ENCODE data around the gene MLF2.

Gene MLF2, protein sequence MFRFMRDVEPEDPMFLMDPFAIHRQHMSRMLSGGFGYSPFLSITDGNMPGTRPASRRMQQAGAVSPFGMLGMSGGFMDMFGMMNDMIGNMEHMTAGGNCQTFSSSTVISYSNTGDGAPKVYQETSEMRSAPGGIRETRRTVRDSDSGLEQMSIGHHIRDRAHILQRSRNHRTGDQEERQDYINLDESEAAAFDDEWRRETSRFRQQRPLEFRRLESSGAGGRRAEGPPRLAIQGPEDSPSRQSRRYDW

DNA sequence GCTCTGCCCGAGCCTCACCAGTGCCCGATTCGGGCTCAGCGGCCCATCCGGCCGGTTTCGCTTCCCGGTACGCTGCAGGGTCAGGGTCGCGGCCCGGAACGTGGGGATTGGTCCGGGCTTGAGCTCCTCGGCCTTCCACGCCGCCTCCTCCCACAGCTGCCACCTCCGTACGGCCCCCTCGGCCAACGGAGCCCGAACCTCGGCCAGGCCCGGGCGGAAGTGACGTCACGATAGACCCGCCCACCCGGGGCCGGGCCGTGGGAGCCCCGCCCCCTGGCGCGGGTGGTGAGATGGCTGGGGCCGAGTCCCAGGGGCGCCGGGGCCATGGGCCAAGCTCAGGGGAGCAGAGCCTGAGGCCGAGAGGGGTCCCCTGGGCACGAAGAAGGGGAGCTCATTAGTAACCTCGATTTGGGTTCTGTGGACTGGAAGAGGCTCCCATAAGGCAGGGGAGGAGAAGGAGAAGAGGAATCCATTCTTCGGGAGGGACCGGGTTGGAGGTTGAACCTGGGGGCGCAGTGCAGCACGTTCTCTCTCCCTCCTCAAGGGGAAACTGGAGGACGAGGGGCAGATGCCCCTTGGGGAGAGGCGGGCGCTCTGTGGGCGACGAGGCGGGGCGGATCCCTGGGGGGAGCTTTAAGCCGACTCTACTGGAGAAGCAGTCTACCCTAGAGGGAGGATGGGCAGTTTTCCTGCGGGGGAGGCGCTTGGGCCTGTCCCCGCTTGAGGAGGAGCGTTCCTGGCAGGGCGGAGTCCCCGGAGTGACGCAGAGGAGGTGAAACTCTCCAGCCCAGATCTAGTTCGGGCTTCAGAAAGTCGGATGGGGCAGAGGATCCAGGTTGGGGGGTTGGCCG, at the start of gene MLF2:
TSS of gene MLF2 (minus strand) at position 221 of the 851 bp plus-strand sequence. CDS start 807 bp downstream, outside the sequence.
- DNase-seq, result peak; percentile 96

DNA sequence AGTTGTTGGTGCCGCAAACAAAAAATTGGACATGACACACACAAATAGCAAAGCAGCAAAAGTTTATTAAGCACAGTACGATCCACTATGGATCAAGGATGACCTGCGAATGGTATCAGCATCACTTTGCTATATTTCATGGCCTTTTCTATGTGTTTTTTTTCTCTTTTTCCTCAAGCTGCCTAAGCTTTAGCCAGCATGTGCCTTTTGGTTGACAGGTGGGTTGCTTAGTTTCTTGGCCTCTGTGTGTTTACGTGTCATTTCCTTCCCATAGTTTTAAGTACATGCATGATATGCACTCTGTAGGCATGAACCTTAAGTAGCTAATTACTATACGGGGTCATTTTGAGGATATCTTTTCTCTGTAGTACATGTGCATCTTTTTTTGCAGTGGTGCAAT, 46.2 kb upstream of the MLF2 start:
- DNase-seq, result no peak

DNA sequence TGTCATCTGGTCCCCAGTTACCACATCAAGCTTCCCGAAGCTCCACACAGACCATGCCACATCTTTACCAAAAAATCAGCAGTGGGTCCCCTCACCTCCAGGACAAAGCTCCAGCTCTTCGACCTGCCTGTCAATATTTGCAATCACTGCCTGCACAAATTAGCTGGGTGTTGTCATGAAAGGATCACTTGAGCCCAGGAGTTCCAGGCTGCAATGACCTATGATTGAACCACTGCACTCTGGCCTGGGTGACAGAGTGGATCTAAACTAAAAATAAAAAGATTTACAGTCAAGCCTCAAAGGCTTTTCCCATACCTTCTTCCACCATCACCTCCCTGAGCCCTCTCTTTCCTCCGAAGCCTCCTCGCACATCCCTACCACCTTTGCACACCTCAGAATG, 43.6 kb upstream of the MLF2 start:
- DNase-seq, result no peak

DNA sequence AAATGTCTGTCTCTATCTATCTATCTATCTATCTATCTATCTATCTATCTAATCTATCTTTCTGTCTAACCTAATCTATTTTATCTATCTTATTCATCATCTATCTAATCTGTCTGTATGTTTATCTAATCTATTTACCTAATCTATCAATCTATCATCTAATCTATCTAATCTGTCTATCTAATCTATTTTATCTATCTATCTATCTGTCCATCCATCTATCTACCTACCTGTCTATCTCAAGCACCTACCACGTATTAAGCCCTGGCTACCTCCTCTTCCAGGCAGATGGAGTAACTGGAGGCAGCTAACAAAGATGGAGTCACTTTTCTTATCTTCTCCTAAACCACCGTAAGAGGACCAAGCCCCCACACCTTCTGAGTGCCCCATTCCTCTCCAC, 42.1 kb upstream of the MLF2 start:
- no peak for DNase-seq

DNA sequence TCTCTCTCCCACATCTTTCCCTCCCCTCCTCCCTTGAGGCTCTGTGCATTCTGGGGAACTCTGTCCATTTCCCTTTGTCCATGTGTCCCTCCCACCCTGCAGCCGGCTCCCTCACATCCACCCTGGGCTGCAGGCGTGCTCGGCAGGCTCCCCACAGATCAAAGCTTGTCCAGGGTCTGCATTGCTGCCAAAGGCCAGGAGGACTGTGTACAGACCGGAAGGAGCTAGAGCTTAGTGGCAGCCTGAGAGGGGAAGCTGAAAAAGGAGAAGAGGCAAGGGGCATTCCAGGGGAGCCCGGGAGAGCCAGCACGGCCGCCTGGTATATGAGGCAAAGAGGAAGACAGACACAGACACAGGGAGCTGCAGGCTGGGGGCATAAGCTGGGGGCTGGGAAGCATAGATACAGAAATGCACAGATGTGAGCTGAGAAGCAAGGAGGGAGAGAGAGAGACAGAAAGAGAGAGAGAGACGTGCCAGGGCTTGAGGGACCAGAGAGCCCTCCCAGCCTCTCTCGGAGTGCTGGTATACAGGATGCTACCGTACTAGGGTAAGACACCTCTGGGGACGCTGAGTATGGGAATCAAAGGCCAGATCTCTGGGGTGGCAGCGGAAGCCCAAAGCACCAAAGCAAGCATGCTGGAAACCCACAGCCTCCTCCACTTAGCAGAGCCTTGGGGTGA, 39.7 kb upstream of the MLF2 start:
- peak; percentile 34 for DNase-seq

DNA sequence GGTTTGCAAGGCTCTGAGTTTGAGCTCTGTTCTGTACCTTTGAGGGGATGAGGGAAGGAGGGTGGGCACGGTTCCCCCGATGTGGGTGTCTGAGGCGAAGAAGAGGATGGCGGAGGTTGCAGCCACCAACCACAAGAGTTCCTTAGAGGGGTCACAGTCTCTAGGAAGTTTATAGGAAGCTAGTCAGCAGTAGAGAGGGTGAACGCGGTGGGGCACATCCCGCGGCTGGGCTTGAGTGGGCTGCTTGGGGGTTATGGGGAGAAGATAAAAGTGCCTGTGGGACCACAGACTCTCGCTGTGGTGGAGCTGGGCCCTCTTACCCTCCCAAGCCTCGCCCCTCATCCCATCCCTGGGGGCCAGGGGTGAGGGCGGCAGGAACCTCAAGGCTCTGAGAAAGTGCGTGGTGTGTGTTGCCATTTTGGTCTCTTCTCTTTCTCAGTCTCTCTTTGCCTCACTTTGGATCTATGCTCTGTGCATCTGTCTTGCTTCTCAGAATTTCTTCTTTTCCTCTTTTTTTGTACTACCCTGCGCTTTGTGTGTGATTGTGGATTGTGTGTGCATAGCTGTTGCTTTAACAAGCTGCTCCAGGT, 39.1 kb upstream of the MLF2 start:
- no peak for DNase-seq

DNA sequence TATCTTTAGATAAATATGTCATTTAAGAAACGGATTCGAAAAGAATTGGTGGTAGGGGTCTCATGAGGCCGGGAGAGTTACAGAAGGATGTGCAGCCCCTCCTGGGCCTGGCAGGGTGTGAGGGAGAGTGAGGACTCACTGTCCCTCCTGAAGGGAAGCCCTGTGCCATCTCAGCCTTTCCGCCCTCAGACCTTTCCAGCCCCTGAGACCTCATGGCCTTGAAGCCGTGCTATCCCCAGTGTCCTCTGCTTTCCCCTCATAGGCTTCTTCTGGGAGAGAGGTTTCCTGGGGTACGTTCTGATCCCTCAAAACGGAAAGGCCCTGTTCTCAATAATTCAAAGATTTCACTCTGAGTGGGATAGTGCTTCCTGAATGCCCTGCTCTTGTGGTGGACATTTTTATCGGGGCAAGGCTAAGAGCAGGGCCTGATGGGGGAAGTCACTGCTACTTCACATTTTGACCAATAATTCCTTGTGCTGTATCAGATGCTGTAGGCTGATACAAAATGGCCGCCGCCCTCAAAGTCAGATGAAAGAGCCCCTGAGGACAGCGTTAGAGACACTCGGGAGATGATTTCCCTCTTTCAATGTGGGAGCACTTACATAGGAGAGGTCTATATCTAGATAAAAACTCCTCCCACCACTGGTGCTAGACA, 37.7 kb upstream of the MLF2 start:
- peak; percentile 45 for DNase-seq

DNA sequence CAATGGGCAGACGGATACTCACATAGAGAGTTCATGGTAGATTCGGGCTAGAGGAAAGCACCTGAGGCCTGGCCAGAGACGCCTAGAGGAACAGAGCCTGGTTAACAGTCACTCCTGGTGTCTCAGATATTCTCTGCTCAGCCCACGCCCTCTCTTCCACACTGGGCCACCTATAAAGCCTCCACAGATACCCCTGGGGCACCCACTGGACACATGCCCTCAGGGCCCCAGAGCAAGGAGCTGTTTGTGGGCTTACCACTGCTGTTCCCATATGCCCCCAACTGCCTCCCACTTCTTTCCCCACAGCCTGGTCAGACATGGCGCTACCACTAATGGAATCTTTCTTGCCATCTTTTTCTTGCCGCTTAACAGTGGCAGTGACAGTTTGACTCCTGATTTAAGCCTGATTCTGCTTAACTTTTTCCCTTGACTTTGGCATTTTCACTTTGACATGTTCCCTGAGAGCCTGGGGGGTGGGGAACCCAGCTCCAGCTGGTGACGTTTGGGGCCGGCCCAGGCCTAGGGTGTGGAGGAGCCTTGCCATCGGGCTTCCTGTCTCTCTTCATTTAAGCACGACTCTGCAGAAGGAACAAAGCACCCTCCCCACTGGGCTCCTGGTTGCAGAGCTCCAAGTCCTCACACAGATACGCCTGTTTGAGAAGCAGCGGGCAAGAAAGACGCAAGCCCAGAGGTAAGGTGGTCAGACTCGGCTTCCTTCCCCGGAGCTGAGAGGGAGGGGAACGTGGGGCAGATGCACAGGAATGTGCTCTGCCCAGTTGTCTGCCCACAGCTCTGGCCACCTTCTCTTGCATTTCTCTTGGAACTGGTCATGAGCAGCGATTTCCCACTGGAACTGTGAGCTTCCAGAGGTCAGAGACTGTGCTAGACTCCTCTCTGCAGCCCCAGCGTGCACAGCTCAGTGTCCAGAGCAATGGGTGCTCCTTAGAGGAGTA, 36.3 kb upstream of the MLF2 start, which contains the start of gene CD4:
TSS of gene CD4 (plus strand) at position 557 of the 953 bp plus-strand sequence. CDS start 10,611 bp downstream, outside the sequence.
- DNase-seq, result peak; percentile 70

DNA sequence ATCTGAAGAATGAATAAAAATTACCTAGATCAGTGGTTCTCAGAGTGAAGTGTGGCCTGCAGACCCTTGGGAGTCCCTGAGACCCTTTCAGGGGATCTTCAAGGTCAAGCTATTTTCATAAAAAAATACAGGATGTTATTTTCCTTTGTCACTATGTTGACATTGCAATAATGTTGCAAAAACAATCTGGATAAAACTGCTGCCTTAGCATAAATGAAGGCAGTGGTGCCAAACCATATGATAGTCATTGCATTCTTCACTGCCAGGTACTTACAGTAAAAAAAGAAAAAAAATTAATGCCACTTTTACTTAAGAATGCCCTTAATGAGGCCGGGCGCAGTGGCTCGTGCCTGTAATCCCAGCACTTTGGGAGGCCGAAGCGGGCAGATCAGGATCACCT, 34.4 kb upstream of the MLF2 start:
- no peak for DNase-seq

DNA sequence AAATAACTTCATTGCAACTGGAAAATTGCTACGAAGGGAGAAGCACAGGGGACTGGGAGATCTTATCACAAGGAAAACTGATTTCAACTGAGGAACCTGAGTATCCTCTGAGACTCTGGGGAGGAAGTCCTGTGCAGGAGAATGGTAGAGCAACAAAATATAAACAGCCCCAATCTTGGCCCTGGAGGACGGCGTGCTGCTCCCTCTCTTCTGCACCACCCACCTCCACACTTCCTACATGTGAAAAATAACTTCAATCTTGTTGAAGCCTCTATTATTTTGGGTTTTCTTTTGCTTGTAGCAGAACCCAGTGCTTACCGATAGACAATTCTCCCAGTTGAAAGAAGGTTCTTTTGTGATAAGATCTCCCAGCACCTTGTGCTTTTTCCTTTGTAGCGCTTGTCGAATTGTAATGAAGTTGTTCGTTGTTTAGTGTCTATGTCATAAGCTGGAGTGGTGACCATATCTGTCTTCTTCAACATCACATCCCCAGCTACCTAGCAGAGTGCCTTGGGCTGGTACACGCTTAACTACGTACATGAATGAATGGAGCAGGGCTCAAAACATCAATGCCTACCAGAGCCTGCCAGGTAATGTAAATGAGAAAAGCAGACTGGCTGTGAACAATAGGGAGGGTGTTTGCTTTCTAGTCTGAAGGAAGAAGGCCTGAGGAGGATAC, 33.6 kb upstream of the MLF2 start:
- no peak for DNase-seq

DNA sequence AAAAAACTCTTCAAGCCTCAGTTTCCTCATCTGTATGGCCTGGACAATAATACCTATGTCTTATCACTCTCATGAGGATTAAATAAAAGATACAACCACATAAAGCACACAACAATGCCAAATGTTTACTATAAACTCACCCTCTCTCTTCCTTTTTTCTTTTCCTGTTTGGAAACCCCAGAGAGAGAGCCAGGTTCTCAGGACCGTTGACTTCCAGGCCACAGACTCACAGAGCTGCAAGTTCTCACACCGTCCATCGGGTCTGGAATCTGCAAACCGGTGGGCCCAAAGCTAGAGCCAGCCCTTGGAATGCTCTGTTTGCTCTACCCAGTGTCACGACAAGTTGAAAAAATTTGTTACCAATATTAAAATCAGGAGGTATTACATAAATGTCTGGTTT, 31.8 kb upstream of the MLF2 start:
- DNase-seq, result no peak

DNA sequence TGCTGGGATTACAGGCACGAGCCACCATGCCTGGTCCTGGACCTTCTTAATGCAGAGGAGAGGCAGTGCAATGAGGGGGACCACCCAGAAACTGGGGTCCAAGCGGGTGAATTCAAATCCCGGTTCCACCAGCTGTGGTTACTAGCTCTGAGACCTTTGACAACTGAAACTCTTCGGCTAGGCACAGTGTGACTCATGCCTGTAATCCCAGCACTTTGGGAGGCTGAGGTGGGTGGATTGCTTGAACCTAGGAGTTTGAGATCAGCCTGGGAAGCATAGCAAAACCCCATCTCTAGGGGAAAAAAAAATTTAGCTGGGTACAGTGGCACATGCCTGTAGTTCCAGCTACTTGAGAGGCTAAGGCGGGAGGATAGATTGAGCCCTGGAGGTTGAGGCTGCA, 31.4 kb upstream of the MLF2 start:
- DNase-seq, result no peak

DNA sequence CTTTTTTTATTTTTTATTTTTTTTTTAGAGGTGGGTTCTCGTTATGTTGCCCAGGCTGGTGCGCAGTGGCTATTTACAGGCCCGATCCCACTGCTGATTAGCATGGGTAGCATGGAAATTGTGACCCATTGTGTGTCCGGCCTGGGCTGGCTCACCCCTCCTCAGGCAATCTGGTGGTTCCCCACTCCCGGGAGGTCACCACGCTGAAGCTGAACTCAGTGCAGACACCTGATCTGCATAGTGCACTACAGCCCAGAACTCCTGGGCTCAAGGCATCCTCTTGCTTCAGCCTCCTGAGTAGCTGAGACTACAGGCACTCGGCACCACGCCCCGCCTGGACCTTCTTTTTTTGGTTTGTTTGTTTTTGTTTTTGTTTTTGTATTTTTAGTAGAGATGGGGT, 30.9 kb upstream of the MLF2 start:
- DNase-seq, result no peak

DNA sequence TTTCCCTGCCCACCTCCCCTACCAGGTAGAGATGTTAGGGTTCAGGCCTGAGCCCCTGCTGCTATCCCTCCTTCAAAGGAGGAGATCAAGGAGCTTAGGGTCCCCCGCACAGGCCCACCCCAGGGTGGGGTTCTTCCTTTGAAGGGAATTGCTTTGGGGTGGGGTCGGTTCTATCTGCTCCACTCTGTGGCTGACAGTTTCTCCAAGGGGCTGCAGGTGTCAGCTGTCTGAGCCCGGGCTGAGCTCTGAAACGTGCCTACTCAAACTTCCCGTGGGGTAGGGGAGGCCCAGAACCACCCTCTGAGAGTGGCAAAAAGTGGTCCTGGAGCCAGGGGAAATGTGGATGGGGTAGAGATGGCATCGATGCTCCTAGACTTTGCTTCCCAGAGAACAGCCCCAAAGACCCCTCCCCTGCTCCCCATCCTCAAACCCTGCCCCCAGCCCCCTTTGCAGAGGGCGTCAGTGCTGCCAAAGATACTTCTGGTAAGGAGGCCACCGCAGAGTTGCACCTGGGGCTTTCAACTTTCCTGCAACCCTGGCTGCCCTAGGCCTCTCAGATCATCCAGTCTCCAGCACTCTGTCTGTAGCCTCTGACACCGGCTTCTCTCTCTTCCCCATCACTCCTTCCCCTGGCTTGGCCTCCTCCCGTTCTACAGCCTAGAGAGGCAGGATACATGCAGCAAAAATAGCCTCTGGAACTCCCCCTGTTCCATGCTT, 30.1 kb upstream of the MLF2 start:
- DNase-seq, result no peak

DNA sequence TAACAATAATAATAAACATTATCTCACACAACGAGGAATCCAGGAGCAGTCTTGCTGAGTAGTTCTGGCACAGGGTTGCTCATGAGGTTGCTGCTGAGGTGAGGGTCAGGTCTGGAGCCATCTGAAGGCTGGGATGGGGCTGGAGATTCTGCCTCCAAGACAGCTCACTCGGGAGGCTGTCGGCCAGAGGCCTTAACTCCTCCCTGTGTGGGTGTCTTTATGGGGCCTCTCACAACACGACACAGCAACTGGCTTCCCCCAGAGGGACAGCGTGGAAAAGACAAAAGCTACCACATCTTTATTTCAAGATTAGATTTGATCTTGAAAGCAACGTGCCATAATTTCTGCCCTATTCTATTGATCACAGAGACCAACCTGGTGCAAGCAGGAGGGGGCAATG, 29.2 kb upstream of the MLF2 start:
- DNase-seq, result no peak

DNA sequence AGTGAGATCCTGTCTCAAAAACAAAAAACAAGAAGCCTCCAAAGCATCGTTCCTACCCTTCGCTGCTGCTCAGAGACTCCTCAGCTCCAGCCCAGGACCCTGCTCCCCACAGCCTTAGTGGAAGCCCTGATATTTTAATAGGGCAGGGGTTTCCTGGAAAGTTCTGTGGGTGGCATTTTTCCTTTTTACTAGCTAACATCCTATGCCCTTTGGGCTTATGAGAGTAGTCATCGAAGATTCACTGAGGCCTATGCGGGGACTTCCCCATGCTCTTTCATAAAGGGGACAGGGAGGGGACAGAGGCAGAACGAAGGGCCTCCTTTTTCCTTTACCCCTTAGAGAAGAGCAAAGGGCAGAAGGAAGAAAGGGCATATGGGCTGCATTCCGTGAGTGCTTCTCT, 27.6 kb upstream of the MLF2 start:
- DNase-seq, result no peak

DNA sequence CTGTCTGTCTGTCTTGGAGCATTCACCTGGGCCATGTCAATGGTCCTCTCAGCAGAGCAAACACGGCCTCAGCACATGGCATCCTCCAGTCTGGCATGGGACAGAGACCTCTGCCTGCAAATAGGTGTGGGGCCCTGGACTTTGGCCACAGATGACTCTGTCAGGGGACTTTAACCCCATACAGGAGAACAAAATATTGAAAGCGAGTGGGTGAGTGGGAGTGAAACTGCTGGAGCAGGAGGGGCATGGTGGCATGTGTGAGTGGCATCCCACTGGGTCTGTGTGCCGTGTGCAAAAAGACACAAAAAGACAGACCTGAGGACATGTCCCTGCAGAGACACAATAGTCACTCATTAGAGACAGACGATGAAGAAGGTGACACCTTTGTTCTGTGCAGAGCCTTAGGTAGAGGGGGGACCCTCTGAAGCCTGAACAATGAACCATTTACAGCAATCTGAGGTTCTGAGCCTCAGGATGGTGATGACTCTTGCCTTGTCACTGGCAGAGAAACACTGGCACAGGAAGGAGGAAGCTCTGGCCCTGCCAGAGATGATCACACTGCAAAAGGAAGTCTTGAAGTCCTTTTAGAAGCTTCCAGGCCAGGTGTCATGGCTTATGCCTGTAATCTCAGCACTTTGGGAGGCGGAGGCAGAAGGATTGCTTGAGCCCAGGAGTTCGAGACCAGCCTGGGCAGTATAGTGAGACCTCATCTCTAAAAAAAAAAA, 26.9 kb upstream of the MLF2 start:
- no peak for DNase-seq

DNA sequence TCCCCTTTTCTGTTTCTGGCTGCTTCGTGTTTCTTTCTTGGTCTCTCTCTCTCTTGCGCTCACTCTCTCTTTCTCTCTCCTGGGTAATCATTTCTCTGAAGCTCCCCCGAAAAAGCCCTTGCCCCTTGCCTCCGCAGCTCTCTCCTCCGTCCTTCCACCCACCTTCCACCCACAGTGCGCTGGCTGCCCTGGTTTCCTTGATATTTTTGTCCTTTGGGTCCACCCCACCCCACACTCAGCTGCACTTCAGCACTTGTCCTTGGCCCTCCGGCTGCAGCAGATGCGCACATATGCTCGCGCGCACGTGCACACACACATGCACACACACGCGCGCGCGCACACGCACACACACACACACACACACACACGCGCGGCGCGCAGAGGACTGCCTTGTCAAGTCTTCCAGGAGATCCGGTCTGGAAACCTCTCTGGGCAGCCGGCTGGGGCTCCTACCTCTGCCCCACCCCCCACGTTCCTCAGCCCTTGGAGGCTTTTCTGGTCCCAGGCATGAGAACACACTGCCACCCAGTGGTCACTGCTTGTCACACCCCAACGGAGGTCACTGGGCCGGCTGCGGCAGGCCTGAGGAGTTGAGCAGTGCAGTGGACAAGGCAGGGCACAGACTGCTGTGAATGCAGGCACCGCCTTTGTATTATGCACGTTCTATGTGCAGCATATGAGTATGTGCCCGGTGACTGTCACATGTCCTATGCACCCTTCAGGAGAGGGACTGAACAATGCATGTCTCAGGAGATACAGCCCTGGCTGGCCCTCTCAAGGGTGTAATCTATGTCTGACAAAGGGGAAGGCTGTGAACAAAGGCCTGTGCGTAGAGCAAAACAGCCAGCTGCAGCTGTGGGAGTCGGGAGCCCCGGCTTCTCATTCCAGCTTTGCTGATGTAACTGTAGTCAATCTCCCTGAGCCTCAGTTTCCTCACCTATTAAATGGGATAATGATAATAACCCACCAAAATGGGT, 25.9 kb upstream of the MLF2 start:
- DNase-seq, result peak; percentile 85

Measured in activated CD4-positive, alpha-beta T cell treated with anti-CD3 and anti-CD28 coated beads, Interleukin-2, amount 50 U/mL, for 1 hour (primary cell).